K562 (cell line): ENCODE measurements around the gene SLC25A45. TPM values are rescaled to one million over a fixed set of nuclear protein-coding genes. Genes with fewer than 3 reads are reported as not detected.

Source experiments
- CBX1 ChIP-seq: sonication (generic); IDR thresholded peaks from 2 replicates; pipeline ENCODE4 v1.6.1; 2016; ENCODE audit warnings: antibody characterized with exemption, low read depth, mild to moderate bottlenecking
- CBX8 ChIP-seq: fragments of 200-600 bp; sonication (generic); IDR thresholded peaks from 2 replicates; pipeline ENCODE4 v1.6.1; 2012; ENCODE audit warnings: borderline replicate concordance, mixed run types, low read depth, mild to moderate bottlenecking, moderate library complexity, mixed read lengths, low read length, control low read depth, inconsistent platforms; ENCODE audit not compliant: poor library complexity, severe bottlenecking; ENCODE audit errors: extremely low read depth
- CCAR2 ChIP-seq: fragments of 200-400 bp; formaldehyde crosslinking; IDR thresholded peaks from 2 replicates; pipeline ENCODE4 v1.6.1; 2017; ENCODE audit warnings: mild to moderate bottlenecking, low read depth, low read length
- DNMT1 ChIP-seq: fragments of 450-650 bp; IDR thresholded peaks from 2 replicates; pipeline ENCODE4 v1.6.1; 2016; ENCODE audit warnings: antibody characterized with exemption, mild to moderate bottlenecking
- ETV5 ChIP-seq: sonication (generic); formaldehyde crosslinking; IDR thresholded peaks from 2 replicates; pipeline ENCODE4 v1.4.0; 2020; ENCODE audit warnings: low read depth, mild to moderate bottlenecking, missing genetic modification reagents
- FOXP1 ChIP-seq: sonication (generic); formaldehyde crosslinking; IDR thresholded peaks from 2 replicates; pipeline ENCODE4 v1.8.0; 2022; ENCODE audit warnings: mild to moderate bottlenecking, missing genetic modification reagents
- ID3 ChIP-seq, 2 experiments: fragments of 250-450 bp in 1 of 2; fragments of 450-650 bp in 1 of 2; sonication (Bioruptor Pico) in 1 of 2; IDR thresholded peaks; 2 replicates each; pipeline versions ENCODE4 v1.6.1 to v1.8.0; 2016 to 2021; ENCODE audit warnings: mild to moderate bottlenecking in 2 of 2, moderate library complexity in 2 of 2, missing compliant biosample characterization in 1 of 2, missing genetic modification characterization in 1 of 2
- MAFG ChIP-seq: fragments of 450-650 bp; conservative IDR thresholded peaks from 2 replicates; pipeline ENCODE4 v1.6.1; 2016; ENCODE audit warnings: missing genetic modification characterization, missing compliant biosample characterization
- MAZ ChIP-seq, 2 experiments: fragments of 450-650 bp in 1 of 2; sonication (generic) in 1 of 2; formaldehyde crosslinking; IDR thresholded peaks in 1 of 2; conservative IDR thresholded peaks in 1 of 2; 2 replicates each; pipeline versions ENCODE4 v1.4.0 to v1.5.0; 2020; ENCODE audit warnings: mild to moderate bottlenecking in 1 of 2, missing genetic modification reagents in 1 of 2
- NELFE ChIP-seq: IDR thresholded peaks from 2 replicates; pipeline ENCODE4 v1.6.1; 2011; ENCODE audit warnings: mild to moderate bottlenecking; ENCODE audit not compliant: insufficient read depth, insufficient read length
- POLR2B ChIP-seq: fragments of 450-650 bp; IDR thresholded peaks from 2 replicates; pipeline ENCODE4 v1.6.1; 2018; ENCODE audit warnings: low read depth; ENCODE audit not compliant: partially characterized antibody
- POLR3G ChIP-seq: IDR thresholded peaks from 2 replicates; pipeline ENCODE4 v1.6.1; 2011; ENCODE audit not compliant: insufficient read length, insufficient replicate concordance; ENCODE audit errors: extremely low read depth
- RBM34 ChIP-seq: fragments of 200-400 bp; formaldehyde crosslinking; IDR thresholded peaks from 2 replicates; pipeline ENCODE4 v1.6.1; 2018; ENCODE audit warnings: low read length, borderline replicate concordance; ENCODE audit not compliant: insufficient read depth
- SMARCB1 ChIP-seq: IDR thresholded peaks from 2 replicates; pipeline ENCODE4 v1.6.1; 2011; ENCODE audit warnings: improper control_type of control experiment, low read depth; ENCODE audit not compliant: insufficient read length
- TFAP4 ChIP-seq: sonication (generic); formaldehyde crosslinking; IDR thresholded peaks from 2 replicates; pipeline ENCODE4 v1.8.0; 2022; ENCODE audit warnings: missing genetic modification reagents, mild to moderate bottlenecking, moderate library complexity, borderline replicate concordance
- ZNF133 ChIP-seq: fragments of 250-450 bp; sonication (Bioruptor Pico); IDR thresholded peaks from 2 replicates; pipeline ENCODE4 v1.4.0; 2020; ENCODE audit warnings: mild to moderate bottlenecking
- ZNF398 ChIP-seq: fragments of 250-450 bp; sonication (Bioruptor Pico); IDR thresholded peaks from 2 replicates; pipeline ENCODE4 v1.8.0; 2021; ENCODE audit warnings: moderate library complexity, mild to moderate bottlenecking, inconsistent platforms
- polyA plus RNA-seq, 8 experiments: library from polyadenylated mRNA; depleted of rRNA in 4 of 8; stranded (reverse) in 5 of 8; unstranded in 3 of 8; fragments of >200 nt; fragmentation: Nextera tagmentation in 2 of 8; fragmentation: Illumina TruSeq in 1 of 8; extraction: Ambion mirVana in 2 of 8; extraction: Trizol in 1 of 8; gene quantifications; 2 replicates each; pipeline versions ENCODE4 v1.2.1 to v1.2.3, GENCODE V29; 2011 to 2014; ENCODE audit warnings: inconsistent platforms in 1 of 8, missing spikeins in 1 of 8
- total RNA-seq, 7 experiments: library from RNA; depleted of rRNA in 6 of 7; stranded (reverse); fragments of >200 nt in 6 of 7; fragmentation: Illumina TruSeq in 2 of 7; extraction: Trizol in 2 of 7; gene quantifications; 2 replicates each; pipeline versions ENCODE4 v1.2.1 to v1.2.3, GENCODE V29; 2011 to 2021; ENCODE audit warnings: low replicate concordance in 1 of 7
- TF ChIP-seq, protein P1 (sequence below): fragments of 450-650 bp; IDR thresholded peaks from 2 replicates; pipeline ENCODE4 v1.6.1; 2016; ENCODE audit warnings: antibody characterized with exemption
- TF ChIP-seq, protein P2 (sequence below): sonication (generic); formaldehyde crosslinking; IDR thresholded peaks from 2 replicates; pipeline ENCODE4 v1.8.0; 2022; ENCODE audit warnings: mild to moderate bottlenecking, missing genetic modification reagents

Gene SLC25A45
- total and polyA plus RNA-seq, 9 of the 15 experiments (the other 6 are each of a cell fraction or from before 2014, with no cell fraction given), result 0.15 to 2.3 (median 0.68) TPM

- peak in 1 of 2 experiments; percentile 33; a peak in 2 of 4 replicates for TF ChIP-seq MAZ (CRISPR knock-in tag; conservative IDR thresholded peaks at IDR 0.05 in 1 of 2, IDR thresholded peaks at IDR 0.05 in 1 of 2)
- no peak for TF ChIP-seq ETV5
- no peak for TF ChIP-seq CBX8
- peak; percentile 43 for TF ChIP-seq POLR2B
- TF ChIP-seq, protein P1, sequence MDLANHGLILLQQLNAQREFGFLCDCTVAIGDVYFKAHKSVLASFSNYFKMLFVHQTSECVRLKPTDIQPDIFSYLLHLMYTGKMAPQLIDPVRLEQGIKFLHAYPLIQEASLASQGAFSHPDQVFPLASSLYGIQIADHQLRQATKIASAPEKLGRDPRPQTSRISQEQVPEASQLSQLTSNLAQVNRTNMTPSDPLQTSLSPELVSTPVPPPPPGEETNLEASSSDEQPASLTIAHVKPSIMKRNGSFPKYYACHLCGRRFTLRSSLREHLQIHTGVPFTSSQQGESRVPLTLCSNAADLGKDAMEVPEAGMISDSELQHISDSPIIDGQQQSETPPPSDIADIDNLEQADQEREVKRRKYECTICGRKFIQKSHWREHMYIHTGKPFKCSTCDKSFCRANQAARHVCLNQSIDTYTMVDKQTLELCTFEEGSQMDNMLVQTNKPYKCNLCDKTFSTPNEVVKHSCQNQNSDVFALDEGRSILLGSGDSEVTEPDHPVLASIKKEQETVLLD, result no peak
- no peak for TF ChIP-seq POLR3G
- TF ChIP-seq, protein P2, sequence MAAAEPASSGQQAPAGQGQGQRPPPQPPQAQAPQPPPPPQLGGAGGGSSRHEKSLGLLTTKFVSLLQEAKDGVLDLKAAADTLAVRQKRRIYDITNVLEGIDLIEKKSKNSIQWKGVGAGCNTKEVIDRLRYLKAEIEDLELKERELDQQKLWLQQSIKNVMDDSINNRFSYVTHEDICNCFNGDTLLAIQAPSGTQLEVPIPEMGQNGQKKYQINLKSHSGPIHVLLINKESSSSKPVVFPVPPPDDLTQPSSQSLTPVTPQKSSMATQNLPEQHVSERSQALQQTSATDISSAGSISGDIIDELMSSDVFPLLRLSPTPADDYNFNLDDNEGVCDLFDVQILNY, result peak; percentile 85
- TF ChIP-seq ID3 (CRISPR knock-in tag; IDR thresholded peaks at IDR 0.05), result no peak
- TF ChIP-seq ID3 (tag; IDR thresholded peaks at IDR 0.05), result no peak
- 0 out of 2 replicates have a peak, but pooled peaks have one; percentile 9 for TF ChIP-seq DNMT1
- TF ChIP-seq CCAR2, result no peak
- TF ChIP-seq ZNF133 (CRISPR knock-in tag), result no peak
- no peak for TF ChIP-seq CBX1
- TF ChIP-seq TFAP4 (CRISPR knock-in tag), result peak; percentile 53; the same call in 1 of the 2 replicates
- 0 out of 2 replicates have a peak, but pooled peaks have one; percentile 11 for TF ChIP-seq FOXP1 (CRISPR knock-in tag)
- TF ChIP-seq SMARCB1, result no peak
- no peak for TF ChIP-seq NELFE
- no peak for TF ChIP-seq ZNF398
- no peak for TF ChIP-seq RBM34
- peak; percentile 18; the same call in 1 of the 2 replicates for TF ChIP-seq MAFG
Observed at GRCh38 chr11:65425105-65425970, 42.9 kb upstream of the SLC25A45 start (continued).
